Stomach (tissue), 9 donors: Measurements from ENCODE around the gene KLHL17. TPM values are rescaled to one million over a fixed set of nuclear protein-coding genes. Genes with fewer than 3 reads are reported as not detected.

ENCODE experiments used
- DNase-seq, 2 donors: peaks; one replicate each; pipeline versions ENCODE4 v3.0.0 to v3.0.0-alpha.2; 2013 to 2019
- H3K27ac ChIP-seq, 5 donors: fragments of 200-600 bp in 4 of 5; sonication (generic) in 4 of 5; one replicate each; pipeline ENCODE4 v1.5.1; 2013 to 2019; ENCODE audit warnings: mild to moderate bottlenecking in 1 of 5, moderate library complexity in 1 of 5
- H3K27me3 ChIP-seq, 3 donors: fragments of 200-600 bp; sonication (generic); one replicate each; pipeline ENCODE4 v1.5.1; 2017 to 2019; ENCODE audit warnings: mixed run types in 1 of 3
- H3K36me3 ChIP-seq, 4 donors: fragments of 200-600 bp; sonication (generic); 1 replicate in 3 of 4; 2 replicates in 1 of 4; pipeline ENCODE4 v1.5.1; 2016 to 2019
- H3K4me1 ChIP-seq, 4 donors: fragments of 200-600 bp; sonication (generic); one replicate each; pipeline ENCODE4 v1.5.1; 2016 to 2019
- H3K4me3 ChIP-seq, 4 donors: fragments of 200-600 bp; sonication (generic) in 3 of 4; one replicate each; pipeline ENCODE4 v1.5.1; 2016 to 2019; ENCODE audit warnings: mild to moderate bottlenecking in 1 of 4
- H3K9me3 ChIP-seq, 4 donors: fragments of 200-600 bp; sonication (generic); one replicate each; pipeline ENCODE4 v1.5.1; 2016 to 2019
- CTCF ChIP-seq, 7 experiments: fragments of 450-650 bp in 4 of 7; fragments of 200-600 bp in 3 of 7; sonication (generic) in 3 of 7; IDR thresholded peaks; one replicate each; pipeline ENCODE4 v1.5.1; 2016 to 2019; ENCODE audit warnings: antibody characterized with exemption in 7 of 7, control low read depth in 2 of 7, mild to moderate bottlenecking in 1 of 7
- EP300 ChIP-seq: sonication (generic); formaldehyde crosslinking; IDR thresholded peaks from one replicate; pipeline ENCODE4 v1.6.1; 2017; ENCODE audit warnings: antibody characterized with exemption
- POLR2A ChIP-seq, 4 donors: fragments of 450-650 bp; IDR thresholded peaks; one replicate each; pipeline ENCODE4 v1.6.1; 2016; ENCODE audit warnings: antibody characterized with exemption in 4 of 4, control low read depth in 2 of 4, mild to moderate bottlenecking in 1 of 4, moderate library complexity in 1 of 4
- POLR2AphosphoS5 ChIP-seq, 3 donors: sonication (generic); formaldehyde crosslinking; IDR thresholded peaks; one replicate each; pipeline ENCODE4 v1.6.1; 2016; ENCODE audit warnings: antibody characterized with exemption in 3 of 3
- WGBS, 5 donors: extraction: QIAGEN DNeasy Blood & Tissue Kit in 3 of 5; methylation state at CpG; one replicate each; pipeline versions ENCODE4 v1.1.5 to v1.1.7; 2013 to 2018; 5-methylcytosine and 5-hydroxymethylcytosine counted together
- intact Hi-C: fragments of 100-400 bp; cut with DNase I; formaldehyde crosslinking; loops from one replicate; pipeline ENCODE4 v1.15.1; 2023; ENCODE audit warnings: low total_unique reads
- polyA plus RNA-seq, 3 donors: library from polyadenylated mRNA; stranded (reverse); fragments of 200-250 nt; gene quantifications; one replicate each; pipeline ENCODE4 v1.2.3, GENCODE V29; 2013
- total RNA-seq, 5 donors: library from RNA; depleted of rRNA; stranded (reverse); fragments of >200 nt; gene quantifications; one replicate each; pipeline versions ENCODE4 v1.1.0 to v1.2.3, GENCODE V29; 2014 to 2016
- donor health status: healthy with polysubstance abuse.
- donor health status: Bipolar disorder and iron deficiency.
- donor health status: healthy.

The KLHL17 gene
- total and polyA plus RNA-seq, 8 donors, result 1.7 to 99.9 (median 7.6) TPM

- intact Hi-C loops, result loop anchor here (5.0 kb wide), 1 partner anchor 40 kb away; no protein-coding TSS in a partner anchor
- WGBS, 5 donors, result 0 to 7% (median 1%) methylated on average over 2 to 47 of the region's 48 CpGs
- Histone ChIP-seq H3K27me3 (peaks cover 0 to 65% (median 44%) of the 10 kb centered on the region in 3 donors), H3K4me3 (peak overlapping the region; percentile 41 to 61 (median 44)), H3K9me3 (no peaks in the 10 kb centered on the region), H3K27ac (peak overlapping the region; percentile 45 to 84 (median 81)), H3K36me3 (peaks cover 18 to 33% (median 31%) of the 10 kb centered on the region in 4 donors), H3K4me1 (peaks cover 36 to 77% (median 51%) of the 10 kb centered on the region in 4 donors)
- DNase-seq, result peak in 1 of 2 donors; percentile 68
- TF ChIP-seq POLR2A (IDR thresholded peaks at IDR 0.05) (no peak), CTCF (IDR thresholded peaks at IDR 0.05) (no peak), POLR2AphosphoS5 (IDR thresholded peaks at IDR 0.05) (no peak), EP300 (no peak)
Observed at GRCh38 chr1:942411-942821, 18.0 kb upstream of the KLHL17 start.

- Histone ChIP-seq H3K27ac (peak overlapping the region; percentile 45 to 84 (median 81)), H3K4me1 (peaks cover 36 to 72% (median 49%) of the 10 kb centered on the region in 4 donors), H3K36me3 (peaks cover 23 to 38% (median 37%) of the 10 kb centered on the region in 4 donors), H3K4me3 (peak overlapping the region; percentile 41 to 61 (median 44)), H3K9me3 (no peaks in the 10 kb centered on the region), H3K27me3 (peaks cover 0 to 59% (median 44%) of the 10 kb centered on the region in 3 donors)
- peak in 1 of 2 donors; percentile 77 for DNase-seq
- intact Hi-C loops, result loop anchor here (5.0 kb wide), 1 partner anchor 41 kb away; no protein-coding TSS in a partner anchor
- TF ChIP-seq EP300 (no peak), POLR2AphosphoS5 (IDR thresholded peaks at IDR 0.05) (peak in 1 of 3 donors; percentile 17)
- WGBS, 5 donors, result 10 to 24% (median 12%) methylated on average over 12 to 27 of the region's 27 CpGs
Observed at GRCh38 chr1:942864-943533, 17.4 kb upstream of the KLHL17 start.

GRCh38 chr1:943545-944340 lies 16.6 kb upstream of the KLHL17 start:
- peaks cover 0 to 52% (median 44%) of the 10 kb centered on the region in 3 donors for H3K27me3 ChIP-seq
- peaks cover 36 to 66% (median 46%) of the 10 kb centered on the region in 4 donors for H3K4me1 ChIP-seq
- peak overlapping the region in 4 of 5 donors; percentile 60 to 84 (median 82) for H3K27ac ChIP-seq
- H3K9me3 ChIP-seq, result no peaks in the 10 kb centered on the region
- H3K36me3 ChIP-seq, result peaks cover 30 to 46% (median 44%) of the 10 kb centered on the region in 4 donors
- intact Hi-C loops, result loop anchor here (5.0 kb wide), 1 partner anchor 41 kb away; no protein-coding TSS in a partner anchor
- DNase-seq, result peak in 1 of 2 donors; percentile 24
- 68 to 75% (median 71%) methylated on average over 23 to 27 of the region's 27 CpGs for WGBS, 5 donors
- no peak overlapping the region for H3K4me3 ChIP-seq
- TF ChIP-seq POLR2AphosphoS5 (IDR thresholded peaks at IDR 0.05) (no peak), CTCF (IDR thresholded peaks at IDR 0.05) (no peak), EP300 (no peak), POLR2A (IDR thresholded peaks at IDR 0.05) (no peak)

GRCh38 chr1:944341-945325 lies 15.8 kb upstream of the KLHL17 start:
- no peak for TF ChIP-seq POLR2A (IDR thresholded peaks at IDR 0.05)
- no peak for TF ChIP-seq POLR2AphosphoS5 (IDR thresholded peaks at IDR 0.05)
- no peak for TF ChIP-seq EP300
- TF ChIP-seq CTCF (IDR thresholded peaks at IDR 0.05), result no peak
- Histone ChIP-seq H3K27ac (peak overlapping the region in 3 of 5 donors; percentile 81 to 84 (median 83)), H3K4me3 (no peak overlapping the region), H3K9me3 (no peaks in the 10 kb centered on the region), H3K27me3 (peaks cover 0 to 43% (median 36%) of the 10 kb centered on the region in 3 donors), H3K36me3 (peaks cover 38 to 55% (median 53%) of the 10 kb centered on the region in 4 donors), H3K4me1 (peaks cover 36 to 57% (median 42%) of the 10 kb centered on the region in 4 donors)
- DNase-seq, result peak in 1 of 2 donors; percentile 88
- intact Hi-C loops, result loop anchor here (5.0 kb wide), 1 partner anchor 42 kb away; no protein-coding TSS in a partner anchor
- WGBS, 5 donors, result 60 to 69% (median 67%) methylated on average over 20 to 28 of the region's 28 CpGs
